DMS153 (cell line): ENCODE data around the gene C1orf116.
A peak's percentile ranks its signal among the peaks of the same experiment; 100 is the strongest.

Source experiments
- DNase-seq: peaks from one replicate; lab custom pipeline; 2025; lab: John Stamatoyannopoulos, UW

C1orf116 gene

DNA sequence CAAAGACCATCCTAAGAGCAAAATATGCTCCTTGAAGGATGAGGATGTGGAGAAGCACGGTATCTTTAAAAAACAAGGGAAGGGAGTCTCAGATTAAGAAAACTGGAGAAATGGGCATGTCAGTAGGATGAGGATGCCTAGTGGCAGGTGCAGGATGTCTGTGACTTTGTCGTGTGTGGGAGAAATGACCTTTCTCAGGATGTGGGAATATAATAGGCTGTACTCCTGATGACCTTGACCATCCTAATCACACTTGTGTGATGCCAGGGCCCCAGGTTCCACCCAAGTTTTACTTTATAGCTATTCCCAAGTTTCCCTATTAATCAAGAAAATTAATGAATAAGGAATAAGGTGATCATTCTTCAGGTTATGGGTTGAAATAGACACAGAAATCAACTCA, 12.9 kb downstream of the C1orf116 start:
- no peak for DNase-seq

DNA sequence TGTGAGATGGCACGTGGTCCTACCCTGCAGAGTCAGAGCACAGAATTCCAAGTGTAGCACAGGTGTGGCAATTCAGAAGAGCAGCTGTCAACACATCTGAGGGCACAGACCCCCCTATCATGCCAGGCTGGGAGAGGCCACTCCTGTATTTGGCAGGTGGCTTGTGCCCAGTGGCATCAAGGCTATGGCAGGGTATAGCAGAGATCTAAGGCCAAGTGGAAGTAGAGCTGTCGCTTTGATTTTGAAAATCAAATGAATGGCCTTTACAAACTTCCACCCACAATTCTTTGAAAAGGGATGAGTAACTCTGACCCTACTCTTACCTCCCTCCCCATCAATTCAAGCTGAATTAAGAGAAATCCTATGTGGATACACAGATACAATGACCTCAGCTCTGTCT, 13.4 kb downstream of the C1orf116 start:
- no peak for DNase-seq

DNA sequence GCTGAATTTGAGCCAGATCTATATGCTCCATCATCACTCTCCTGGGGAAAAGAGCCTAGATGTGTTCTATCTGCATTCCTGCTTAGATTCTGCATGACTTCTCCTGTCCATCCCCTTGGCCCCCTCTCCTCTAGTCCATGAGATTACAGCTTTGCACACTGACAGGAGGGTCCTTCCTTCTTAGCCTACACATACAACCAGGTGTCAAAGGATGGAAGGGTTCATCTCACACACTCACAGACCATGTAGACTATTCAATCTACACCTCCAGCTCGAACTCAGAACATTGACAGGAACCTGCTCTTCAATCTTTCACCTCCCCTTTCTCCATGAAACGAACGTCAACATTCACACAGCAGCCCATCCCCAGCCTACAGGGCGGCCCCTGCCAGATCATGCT, 13.8 kb downstream of the C1orf116 start:
- no peak for DNase-seq

DNA sequence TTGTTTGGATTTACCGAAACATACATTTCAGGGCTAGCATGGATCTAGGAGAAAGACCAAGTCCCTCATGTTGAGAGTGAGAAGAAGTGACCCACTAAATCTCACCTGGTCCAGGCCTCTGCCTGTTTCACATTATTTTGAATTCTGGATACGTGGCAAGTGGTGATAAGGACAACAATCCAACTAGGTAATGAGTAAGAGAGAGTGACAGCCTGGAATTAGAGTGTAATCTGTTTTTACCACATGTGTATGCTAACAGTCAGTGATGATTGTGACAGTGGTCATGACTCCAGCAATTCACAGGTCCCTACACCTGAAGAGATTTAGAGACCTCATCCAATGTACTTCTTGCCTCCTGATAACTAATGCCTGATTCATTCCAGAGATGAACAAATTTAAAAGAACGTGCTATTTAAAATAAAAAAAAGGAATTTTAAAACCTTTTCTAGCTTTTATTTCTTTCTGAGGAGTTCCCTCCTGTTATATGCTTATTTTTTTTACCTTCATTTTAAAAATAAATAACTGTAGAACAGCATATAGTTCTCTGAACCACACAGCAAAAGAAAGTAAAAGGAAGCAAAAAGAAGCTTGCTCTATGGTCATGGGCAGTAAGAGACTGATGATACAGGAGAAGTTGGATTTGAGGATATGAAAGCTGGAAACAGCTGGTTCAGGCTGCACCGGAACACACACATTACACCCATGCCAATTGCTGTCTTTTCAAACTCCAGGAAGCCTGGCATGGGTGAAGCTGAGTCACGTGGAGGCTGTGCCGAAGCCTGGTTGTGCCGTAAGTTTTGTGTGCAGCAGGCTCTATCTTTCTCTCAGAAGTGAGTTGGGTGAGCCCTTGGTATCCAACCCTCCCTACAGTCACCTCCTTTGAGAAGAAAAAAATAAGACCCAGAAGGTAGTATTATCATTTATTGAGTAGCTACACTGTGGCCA, 14.7 kb downstream of the C1orf116 start:
- no peak for DNase-seq

DNA sequence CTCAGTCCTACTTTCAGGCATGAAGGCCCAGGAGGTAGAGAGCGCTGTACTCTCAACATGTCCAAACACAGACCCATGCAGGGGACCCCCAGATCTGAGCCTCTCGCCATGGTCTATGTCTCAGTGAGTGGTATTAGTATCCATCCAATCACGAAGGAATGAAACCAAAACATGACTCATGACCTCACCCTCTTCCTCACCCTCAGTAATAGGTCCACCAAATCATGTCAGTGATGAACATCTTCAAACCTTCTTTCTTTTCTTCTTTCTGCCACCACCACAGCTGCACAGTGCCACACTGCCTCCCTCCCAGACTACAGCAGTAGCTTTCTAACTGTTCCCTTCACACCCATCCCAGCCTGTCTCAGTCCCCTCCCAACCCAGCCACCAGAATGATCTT, 16.8 kb downstream of the C1orf116 start:
- no peak for DNase-seq

DNA sequence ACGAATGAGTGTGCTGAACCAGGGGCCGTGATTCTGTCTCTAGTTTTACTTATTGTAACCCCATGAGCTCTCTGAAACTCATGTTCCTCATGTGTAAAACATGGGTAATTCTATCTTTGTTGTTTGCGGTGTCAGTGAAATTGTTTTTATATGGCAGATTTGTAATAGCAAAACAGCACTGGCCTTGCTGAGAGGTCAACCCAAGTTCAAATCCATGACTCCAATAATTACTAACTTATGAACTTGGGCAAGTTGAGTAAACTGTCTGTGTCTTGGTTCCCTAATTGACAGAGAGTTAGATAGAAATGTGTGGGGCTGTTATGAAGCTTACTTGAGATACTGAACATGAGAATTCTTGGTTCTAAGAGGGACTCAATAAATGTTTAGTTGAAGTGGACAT, 17.8 kb downstream of the C1orf116 start:
- no peak for DNase-seq

DNA sequence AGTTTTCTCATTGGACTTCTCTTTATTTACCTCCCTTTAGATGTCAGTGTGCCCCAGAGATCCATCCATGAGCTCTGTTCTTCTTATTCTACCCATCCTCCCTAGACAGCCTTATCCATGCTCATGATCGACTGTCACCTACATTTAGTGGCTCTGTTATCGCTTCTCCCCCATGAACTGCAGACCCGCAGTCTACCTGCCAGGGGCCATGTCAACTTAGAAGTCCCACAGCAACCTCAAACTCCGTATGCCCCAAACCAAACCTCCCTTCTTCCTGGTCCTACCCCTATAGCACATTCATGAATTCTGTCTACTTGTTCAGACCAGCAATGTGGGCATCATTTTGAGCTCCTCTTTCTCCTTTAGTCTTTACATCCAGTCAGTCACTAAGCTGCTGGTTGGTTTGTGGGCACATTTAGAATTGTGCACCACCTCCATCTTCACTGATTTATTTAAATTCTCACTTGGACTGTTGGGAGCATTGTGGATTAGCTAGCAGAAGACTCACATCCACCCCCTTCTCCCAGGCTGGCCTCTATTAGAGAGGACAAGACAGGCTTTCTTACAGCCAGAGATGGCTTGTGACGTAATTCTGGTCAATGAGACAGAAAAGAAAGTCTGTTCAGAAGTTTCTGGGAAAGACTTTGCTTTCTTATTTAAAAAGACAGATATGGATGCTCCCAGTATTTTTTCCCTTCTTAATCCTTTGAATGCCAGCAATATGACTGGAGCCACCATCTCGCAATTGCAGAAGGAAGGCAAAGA, 19.1 kb downstream of the C1orf116 start:
- no peak for DNase-seq

DNA sequence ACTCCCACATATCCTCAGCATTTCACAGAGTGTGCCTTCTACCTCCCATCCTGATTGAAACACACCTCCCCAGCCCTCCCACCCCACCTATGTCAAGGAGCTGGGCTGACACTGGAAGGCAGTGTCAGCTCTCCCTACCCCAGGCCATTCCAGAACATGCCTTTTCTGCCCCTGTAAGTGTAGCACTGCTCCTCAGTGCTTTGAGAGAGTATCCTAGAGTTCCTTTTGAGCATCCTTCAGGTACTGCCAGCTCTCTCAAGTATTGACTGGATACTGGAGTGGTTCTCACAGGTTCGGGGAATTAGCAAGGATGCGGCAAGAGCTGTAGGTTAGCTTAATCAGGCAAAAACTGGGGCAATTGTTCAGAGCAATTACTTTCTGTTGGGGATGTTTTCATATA, 21.8 kb downstream of the C1orf116 start:
- DNase-seq = no peak

DNA sequence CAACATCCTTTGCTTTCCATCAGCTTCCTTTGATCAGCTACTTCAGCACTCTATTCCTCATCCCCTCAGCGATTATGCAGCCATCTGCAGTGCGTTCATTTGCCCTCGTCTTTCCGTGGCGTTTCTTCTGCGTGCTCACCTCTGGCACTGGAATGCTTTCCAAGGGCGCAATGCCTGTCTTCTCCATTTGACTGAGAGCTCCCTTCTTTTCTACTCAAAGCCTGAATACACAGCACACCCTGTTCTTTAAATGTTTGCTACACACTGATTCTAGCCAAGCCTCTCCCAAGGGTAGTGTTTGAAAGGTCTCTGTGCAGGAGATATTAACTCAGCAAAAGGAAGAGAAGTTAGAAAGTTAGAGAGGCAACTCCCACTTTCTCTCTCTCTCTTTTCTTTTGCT, 22.6 kb downstream of the C1orf116 start:
- DNase-seq = no peak

DNA sequence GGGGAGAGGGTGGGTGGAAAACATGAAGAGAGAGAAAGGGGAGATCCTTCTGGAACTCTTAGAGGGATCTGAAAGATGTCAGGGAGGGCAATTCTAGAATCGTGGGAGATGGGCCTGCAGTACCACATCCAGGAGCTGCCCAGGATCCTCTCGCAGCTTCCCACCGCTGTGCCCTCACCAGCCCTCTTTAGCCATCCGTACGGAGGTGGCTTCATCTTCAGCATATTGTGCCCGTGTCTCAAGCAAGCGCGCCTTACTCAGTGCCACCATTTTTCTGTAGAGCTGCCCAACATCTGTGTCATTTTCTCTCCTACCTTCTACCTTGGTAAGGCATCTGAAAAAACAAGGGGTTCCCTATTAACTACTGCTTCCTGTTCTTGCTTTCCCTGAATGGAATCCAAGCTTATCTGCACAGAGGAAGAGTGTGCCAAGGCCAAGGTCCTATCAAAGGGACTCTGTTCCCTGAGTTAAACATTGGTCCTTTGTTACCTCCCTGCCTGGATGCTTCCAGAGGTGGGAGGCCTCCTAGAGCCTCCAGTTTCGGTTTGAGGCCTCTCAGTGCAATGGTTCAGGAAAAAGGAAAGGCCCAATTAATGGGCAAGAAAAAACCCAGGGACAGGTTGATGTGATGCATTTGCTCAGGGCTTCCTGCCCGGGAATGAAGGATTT, 23.2 kb downstream of the C1orf116 start:
- no peak for DNase-seq

DNA sequence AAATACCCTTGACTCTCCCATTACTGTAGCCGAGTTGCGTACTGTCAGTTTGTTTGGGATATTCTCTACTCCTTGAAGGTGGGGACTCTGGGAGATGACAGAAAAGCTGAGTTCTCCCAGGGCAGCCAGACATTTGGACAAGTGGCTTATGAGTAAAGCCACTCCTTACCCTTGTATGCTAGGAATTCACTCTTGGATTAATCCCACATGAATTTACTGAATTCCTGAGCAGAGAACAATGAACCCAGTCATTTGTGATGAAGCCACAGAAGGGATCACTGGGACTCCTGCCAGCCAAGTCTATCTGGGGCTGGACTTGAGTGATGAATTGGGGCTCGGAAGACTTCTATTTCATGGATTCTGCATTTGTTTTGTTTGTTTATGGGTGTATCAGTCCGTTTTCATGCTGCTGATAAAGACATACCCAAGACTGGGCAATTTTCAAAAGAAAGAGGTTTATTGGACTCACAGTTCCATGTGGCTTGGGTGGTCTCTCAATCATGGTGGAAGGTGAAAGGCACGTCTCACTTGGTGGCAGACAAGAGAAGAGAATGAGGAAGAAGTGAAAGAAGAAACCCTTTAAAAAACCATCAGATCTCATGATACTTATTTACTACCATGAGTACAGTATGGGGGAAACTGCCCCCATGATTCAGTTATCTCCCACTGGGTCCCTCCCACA, 25.1 kb downstream of the C1orf116 start:
- no peak for DNase-seq

DNA sequence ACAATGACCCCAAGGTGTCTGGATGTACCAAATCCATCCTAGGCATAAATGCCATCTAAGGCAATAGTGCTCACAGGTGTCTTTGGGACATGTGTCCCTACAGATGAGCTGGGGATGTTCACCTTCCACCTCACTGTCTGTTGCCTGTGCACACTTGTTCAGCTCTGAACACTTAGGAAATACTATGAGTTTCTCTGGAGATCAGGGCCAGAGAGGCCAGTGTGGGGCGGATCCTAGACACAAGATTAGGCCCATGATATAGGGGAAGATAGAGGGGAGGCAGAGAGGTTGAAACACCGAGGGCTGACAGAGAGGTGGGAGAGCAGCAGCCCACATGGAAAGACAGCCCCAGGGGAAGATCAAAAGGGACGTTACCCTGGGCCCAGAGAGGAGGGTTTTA, 25.6 kb downstream of the C1orf116 start:
- DNase-seq = no peak

DNA sequence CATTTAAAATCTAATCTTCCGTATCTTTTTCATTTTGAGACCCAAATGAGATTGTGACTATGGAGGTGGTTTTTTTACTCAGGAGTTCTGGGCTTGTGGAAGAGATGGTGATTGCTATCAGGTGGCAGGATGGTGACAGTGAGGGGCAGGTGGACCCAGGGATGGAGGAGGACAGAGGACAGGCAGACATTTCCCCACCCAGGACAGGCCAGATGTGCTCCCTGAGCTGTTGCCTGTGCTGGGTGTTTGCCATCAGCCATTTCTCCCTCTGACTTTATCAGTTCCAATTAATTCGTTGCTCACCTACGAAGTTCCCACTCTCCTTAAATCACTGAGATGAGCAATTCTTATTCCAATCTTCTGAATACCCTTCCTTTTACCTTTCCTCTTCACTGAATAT, 26.5 kb downstream of the C1orf116 start:
- no peak for DNase-seq

DNA sequence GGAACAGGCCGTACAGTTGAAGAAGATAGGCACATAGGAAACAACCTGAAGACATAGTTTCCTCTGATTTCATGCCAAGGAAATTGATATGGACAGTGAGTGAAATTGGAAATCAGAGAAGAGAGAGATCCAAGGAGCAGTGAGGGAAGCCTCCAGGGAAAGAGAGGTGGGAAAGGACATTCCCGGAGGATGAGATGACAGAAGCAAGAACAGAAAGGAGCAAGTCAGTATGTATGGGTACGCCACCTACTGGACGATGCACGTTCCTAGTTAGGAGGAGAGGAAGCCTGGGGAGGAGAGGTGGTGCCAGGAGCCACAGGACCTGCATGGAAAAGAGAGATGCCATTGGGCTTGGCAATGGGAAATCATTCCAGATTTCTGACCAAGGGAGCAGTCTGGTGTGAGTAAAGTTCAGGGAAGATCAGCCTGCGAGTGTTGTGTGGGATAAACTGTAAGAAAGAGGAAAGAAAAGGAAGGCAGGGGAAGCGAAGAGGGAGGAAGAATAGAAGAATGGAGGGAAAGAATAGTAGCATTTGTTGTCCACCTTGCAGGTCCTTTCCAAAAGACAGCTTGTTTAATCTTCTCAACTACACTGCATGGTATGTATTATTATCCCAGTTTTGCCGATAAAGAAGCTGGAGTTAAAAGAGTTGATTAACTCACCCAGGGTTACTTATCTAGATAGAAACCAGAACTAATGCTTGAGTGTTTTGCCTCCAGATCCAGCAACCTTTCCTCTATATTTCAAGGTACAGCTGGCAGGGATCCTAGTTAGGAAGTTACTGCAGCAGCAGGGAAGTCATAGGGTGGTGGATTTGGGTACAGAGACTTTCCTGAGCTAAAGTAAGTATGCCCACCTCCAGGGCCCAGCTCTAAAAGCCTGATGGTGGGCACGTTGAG, 27.4 kb downstream of the C1orf116 start:
- peak; percentile 50 for DNase-seq

DNA sequence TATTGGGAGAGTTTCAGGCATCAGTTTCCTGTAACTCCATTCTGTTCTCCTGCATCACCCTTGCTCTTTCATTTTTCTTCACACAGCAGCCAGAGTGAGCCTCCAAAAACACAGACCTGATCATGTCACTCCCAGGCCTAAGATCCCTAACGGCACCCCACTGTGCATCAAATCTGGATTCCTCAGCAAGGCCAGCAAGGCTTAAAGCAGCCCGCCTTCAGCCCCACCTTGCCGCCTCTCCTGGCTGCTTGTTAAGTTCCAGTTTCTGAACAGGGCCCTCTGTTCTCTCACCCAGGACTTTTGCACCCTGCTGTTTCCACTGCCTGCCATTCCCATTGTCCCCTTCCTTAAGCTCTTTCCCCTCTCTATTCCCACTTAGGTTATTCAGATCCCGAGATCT, 29.3 kb downstream of the C1orf116 start:
- no peak for DNase-seq

DNA sequence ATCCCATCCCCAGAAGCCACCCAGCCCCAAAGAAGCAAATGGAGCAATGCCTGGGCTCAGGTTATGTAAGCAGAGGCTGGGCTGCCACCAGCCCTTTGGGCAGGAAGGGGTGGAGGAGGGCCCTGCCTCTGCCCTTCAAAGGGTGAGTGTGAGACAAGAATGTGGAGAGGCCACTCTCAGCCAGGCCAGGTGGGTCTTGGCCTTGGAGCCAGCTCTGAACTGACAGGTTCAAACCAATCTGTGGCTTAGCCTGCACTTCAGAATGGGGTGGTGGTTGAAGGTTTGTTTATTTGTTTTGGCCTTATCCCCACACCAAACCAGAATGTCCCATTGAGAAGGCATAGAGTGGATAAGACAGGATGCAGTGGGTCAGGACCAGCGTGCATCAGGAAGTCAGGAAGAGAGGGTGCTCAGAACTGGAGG, 29.8 kb downstream of the C1orf116 start:
- peak; percentile 51 for DNase-seq

DNA sequence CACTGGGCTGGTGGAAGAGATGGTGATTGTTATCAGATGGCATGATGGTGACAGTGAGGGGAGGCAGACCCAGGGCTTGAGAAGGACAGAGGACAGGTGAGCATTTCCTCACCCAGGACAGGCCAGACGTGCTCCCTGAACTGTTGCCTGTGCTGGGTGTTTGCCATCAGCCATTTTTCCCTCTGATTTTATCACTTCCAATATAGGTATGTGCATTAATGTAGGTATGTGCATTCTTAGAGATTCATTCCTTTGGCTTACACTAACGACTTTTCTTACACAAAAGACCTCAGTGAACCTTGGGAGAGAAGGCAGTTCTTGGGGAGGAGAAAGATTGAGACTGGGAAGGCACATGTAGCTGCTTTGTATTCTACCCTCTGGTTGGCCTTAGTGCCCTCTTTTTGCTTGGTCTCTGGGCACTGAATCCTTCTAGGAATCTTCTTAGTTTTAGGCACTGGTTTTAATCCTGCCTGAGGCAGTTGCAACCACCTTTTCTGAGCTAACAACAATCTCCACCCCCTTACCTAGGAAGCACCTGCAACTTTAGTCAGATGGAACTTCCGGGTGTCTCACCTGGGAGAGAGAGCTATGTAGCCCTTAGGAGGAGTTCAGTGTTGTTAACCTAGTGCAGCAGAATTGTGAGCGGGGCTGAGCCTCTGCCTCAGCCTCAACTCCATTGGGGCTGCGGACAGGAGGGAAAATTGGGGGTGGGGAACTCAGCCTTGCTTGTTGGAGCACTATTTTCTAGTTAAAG, 30.9 kb downstream of the C1orf116 start:
- DNase-seq = no peak

DNA sequence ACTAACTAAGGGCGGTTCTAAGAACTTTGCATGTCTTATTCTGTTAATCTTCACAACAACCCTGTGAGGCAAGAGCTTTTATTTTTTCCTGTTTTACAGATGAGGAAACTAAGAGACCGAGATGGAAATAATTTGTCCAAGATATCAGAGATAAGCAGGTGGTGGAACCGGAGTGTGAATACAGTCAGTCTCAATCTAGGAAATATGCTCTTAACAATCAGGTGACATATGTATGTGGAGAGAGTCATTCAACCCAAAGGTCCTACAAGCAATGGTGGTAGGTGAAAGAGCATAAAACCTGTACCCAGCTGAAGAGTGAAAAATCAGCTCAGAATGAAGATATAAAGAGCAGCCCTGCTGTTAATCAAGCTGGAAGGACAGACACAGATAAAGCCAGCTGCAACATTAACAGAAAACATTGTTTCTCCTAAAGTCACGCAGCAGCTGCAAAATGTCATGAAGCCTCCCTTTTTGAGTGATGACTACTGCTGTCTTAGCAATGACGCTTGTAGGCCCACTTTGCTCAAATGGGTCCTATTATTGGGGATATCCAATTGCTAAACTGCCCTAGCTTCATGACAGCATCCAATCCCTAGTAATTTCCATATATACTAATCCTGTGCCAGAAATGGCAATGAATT, 31.8 kb downstream of the C1orf116 start:
- no peak for DNase-seq

DNA sequence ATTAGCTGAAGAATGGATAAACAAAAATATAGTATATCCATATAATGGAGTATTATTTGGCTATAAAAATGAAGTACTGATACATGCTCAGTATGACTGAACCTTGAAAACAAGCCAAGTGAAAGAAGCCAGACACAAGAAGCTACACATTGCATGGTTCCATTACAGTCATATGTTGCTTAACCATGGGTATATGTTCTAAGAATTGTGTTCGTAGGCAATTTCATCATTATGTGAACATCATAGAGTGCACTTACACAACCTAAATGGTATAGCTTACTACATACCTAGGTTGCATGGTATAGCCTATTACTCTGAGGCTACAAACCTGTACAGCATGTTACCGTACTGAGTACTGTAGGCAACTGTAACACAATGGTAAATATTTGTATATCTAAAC, 33.7 kb downstream of the C1orf116 start:
- DNase-seq = no peak

DNA sequence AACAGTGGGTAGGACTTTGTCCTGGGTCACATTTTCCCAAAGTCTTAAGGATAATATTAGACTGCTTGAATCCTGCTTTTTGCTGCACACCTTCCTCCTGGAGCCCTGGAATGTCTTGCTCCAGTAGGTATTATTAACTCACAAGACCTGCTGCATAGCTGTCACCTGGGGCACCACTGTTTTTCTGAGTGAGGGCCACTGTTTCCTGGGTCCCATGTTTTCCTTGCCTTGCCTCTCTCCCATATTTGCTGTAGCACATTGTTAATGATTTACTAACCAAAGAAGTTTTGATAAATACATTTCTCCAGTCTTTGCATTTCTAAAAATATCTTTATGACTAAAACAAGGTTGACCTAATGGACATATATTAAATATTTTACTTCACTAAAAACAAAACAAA, 39.8 kb downstream of the C1orf116 start:
- no peak for DNase-seq
